AG10803 (cell line): ENCODE data around the gene SOWAHB.
"Not testable (repeated sequence)": the region's sequence is repeated elsewhere in the genome, so short reads cannot be mapped to it uniquely, and the experiment has no call there.

Source experiments
- DNase-seq: peaks from one replicate; pipeline ENCODE4 v3.0.0; 2010; ENCODE audit warnings: low read depth
- H3K4me3 ChIP-seq: 2 replicates; pipeline ENCODE4 v1.5.1; 2011; ENCODE audit warnings: mild to moderate bottlenecking, low read length, control low read depth
- TF ChIP-seq, protein P1 (sequence below): conservative IDR thresholded peaks from 2 replicates; pipeline ENCODE4 v1.5.1; 2011; ENCODE audit warnings: mild to moderate bottlenecking, low read length, control low read depth, inconsistent platforms

Gene SOWAHB

DNA sequence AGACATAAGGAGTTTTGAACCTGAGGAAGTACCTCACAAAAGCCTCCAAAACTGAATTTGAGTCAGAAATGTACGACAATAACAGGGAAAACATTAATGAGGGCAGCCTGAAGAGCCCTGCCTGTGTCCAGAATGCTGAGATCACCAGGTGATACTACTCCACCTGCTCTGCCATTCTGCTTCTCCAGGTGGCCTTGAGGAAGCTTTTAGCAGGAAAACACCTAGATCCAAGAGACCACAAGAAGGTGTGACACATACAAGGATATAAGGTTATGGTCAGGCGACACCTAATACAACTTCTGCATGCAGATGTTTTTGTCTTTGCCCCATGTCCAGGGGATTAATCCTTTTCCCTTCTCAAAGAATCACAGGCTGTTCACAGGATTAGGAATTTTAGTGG is 15.3 kb downstream of the SOWAHB start:
- TF ChIP-seq, protein P1, sequence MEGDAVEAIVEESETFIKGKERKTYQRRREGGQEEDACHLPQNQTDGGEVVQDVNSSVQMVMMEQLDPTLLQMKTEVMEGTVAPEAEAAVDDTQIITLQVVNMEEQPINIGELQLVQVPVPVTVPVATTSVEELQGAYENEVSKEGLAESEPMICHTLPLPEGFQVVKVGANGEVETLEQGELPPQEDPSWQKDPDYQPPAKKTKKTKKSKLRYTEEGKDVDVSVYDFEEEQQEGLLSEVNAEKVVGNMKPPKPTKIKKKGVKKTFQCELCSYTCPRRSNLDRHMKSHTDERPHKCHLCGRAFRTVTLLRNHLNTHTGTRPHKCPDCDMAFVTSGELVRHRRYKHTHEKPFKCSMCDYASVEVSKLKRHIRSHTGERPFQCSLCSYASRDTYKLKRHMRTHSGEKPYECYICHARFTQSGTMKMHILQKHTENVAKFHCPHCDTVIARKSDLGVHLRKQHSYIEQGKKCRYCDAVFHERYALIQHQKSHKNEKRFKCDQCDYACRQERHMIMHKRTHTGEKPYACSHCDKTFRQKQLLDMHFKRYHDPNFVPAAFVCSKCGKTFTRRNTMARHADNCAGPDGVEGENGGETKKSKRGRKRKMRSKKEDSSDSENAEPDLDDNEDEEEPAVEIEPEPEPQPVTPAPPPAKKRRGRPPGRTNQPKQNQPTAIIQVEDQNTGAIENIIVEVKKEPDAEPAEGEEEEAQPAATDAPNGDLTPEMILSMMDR, result no peak
- no peak overlapping the region for H3K4me3 ChIP-seq
- no peak for DNase-seq

- H3K4me3 ChIP-seq, result no peak overlapping the region
- TF ChIP-seq, protein P1, result no peak
- no peak for DNase-seq
Measured at GRCh38 chr4:76881375-76881774, 16.6 kb downstream of the SOWAHB start.

- DNase-seq, result peak; percentile 63
- no peak overlapping the region for H3K4me3 ChIP-seq
- TF ChIP-seq, protein P1, result no peak
Measured at GRCh38 chr4:76879731-76880364, 18.1 kb downstream of the SOWAHB start.

DNA sequence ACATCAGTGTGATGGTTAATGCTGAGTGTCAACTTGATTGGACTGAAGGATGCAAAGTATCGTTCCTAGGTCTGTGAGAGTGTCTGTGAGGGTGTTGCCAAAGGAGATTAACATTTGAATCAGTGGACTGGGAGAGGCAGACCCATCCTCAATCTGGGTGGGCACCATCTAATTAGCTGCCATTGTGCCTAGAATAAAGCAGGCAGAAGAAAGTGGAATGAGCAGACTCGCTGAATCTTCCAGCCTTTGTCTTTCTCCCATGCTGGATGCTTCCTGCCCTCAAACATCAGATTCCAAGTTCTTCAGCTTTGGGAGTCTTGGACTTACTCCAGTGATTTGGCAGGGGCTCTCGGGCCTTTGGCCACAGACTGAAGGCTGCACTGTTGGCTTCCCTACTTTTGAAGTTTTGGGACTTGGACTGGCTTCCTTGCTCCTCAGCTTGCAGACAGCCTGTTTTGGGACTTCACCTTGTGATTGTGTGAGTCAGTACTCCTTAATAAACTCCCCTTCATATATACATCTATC is 19.2 kb downstream of the SOWAHB start:
- DNase-seq, H3K4me3 ChIP-seq: not testable (repeated sequence)

DNA sequence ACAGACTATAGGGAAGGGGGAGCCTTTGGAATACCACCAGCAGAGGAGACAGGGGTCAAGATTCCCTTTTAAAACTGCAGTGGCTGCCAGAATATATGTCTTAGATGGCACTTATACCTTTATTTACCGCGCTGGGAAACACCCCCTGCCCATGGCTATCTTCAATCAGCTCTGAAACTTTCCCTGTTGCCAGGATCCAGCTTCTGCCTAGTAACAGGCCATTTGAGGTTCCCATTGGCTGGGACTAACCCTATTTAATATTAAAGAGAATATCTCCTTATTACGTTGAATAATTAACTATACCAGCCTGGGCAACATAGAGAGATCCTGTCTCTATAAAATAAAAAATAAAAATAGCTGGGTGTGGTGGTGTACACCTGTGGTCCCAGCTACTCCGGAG is 23.8 kb downstream of the SOWAHB start:
- no peak for DNase-seq
- H3K4me3 ChIP-seq, result no peak overlapping the region
- TF ChIP-seq, protein P1, result no peak

DNA sequence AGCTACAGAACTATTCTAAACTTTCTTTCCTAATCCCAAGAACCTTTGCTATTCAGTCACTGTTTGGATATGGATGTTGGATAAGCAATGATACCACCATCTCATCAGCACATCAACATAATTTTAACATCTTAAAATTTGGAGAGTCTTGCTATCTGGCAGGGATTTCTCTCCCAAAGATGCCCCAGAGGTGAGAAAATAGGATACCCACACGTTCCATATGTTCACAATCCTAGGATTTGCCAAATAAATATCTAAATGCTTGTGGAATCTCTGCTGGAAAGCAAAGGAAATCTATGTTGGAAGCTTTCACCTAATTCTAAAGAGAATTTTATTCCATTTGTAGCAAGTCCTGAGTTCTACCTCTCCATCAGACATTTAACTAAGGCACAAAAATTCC is 24.4 kb downstream of the SOWAHB start:
- no peak overlapping the region for H3K4me3 ChIP-seq
- TF ChIP-seq, protein P1, result no peak
- no peak for DNase-seq

DNA sequence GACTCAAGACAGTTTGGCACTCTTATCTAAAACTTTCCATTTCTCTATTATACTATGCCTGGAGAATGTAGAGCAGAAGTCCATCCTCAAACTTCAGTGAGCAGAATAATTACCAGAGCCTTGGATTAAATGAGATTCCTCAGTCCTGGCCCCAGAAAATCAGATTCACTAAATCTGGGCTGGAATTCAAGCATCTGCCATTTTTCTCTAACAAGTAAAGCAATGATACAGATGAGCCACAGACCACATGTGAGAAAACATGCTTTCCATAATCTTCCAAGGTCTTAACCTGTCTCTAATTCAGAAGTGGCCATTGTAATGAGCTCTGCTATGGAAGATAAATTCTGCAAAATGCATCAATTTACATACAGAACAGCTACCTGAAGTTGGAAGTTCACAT is 25.4 kb downstream of the SOWAHB start:
- DNase-seq, result peak; percentile 25
- TF ChIP-seq, protein P1, result no peak
- H3K4me3 ChIP-seq, result no peak overlapping the region

GRCh38 chr4:76868780-76869179 is 29.2 kb downstream of the SOWAHB start:
- not testable (repeated sequence) for H3K4me3 ChIP-seq, DNase-seq
